ENCODE data around the gene IFNG-AS1.

GRCh38 chr12:67969134-67969802 is 20.0 kb upstream of the IFNG-AS1 start:
- TF ChIP-seq ARNT (IDR thresholded peaks at IDR 0.05): no peak
- TF ChIP-seq FOXM1 (IDR thresholded peaks at IDR 0.05; ENCODE audit: borderline replicate concordance): no peak

All from HEK293T (cell line).